ENCODE data around the gene KPNB1. TPM values are rescaled to one million over a fixed set of nuclear protein-coding genes. Genes with fewer than 3 reads are reported as not detected.

Gene KPNB1
- total RNA-seq, 1 donor from 2014 or later: 642 TPM

GRCh38 chr17:47665655-47666054 lies 15.9 kb downstream of the KPNB1 start:
- Mint-ChIP-seq H3K4me3 (no peak overlapping the region), H3K27ac (ENCODE audit: unreplicated experiment) (no peak overlapping the region), H3K36me3 (ENCODE audit: low read depth) (peaks cover 14% of the 10 kb centered on the region)

DNA sequence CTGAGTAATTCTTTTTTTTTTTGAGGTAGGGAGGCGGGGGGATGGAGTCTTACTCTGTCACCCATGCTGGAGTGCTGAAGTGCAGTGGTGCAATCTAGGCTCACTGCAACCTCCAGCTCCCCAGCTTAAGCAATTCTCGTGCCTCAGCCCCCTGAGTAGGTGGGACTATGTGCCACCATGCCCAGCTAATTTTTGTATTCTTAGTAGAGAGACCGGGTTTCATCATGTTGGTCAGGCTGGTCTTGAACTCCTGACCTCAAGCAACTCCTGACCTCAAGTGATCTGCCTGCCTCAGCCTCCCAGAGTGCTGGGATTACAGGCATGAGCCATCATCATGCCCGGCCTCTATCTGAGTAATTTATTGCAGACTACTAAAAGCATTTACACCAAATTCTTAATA lies 19.4 kb downstream of the KPNB1 start:
- H3K9me3 Mint-ChIP-seq: no peaks in the 10 kb centered on the region
- no peak for DNase-seq (ENCODE audit: low read depth, low spot score)
- H3K4me3 Mint-ChIP-seq: no peak overlapping the region
- H3K27me3 Mint-ChIP-seq (ENCODE audit: low read depth): no peaks in the 10 kb centered on the region
- no peak overlapping the region for H3K27ac Mint-ChIP-seq (ENCODE audit: unreplicated experiment)
- H3K36me3 Mint-ChIP-seq (ENCODE audit: low read depth): peaks cover 14% of the 10 kb centered on the region
- H3K4me1 Mint-ChIP-seq: peaks cover 5% of the 10 kb centered on the region
- TF ChIP-seq, protein P1, sequence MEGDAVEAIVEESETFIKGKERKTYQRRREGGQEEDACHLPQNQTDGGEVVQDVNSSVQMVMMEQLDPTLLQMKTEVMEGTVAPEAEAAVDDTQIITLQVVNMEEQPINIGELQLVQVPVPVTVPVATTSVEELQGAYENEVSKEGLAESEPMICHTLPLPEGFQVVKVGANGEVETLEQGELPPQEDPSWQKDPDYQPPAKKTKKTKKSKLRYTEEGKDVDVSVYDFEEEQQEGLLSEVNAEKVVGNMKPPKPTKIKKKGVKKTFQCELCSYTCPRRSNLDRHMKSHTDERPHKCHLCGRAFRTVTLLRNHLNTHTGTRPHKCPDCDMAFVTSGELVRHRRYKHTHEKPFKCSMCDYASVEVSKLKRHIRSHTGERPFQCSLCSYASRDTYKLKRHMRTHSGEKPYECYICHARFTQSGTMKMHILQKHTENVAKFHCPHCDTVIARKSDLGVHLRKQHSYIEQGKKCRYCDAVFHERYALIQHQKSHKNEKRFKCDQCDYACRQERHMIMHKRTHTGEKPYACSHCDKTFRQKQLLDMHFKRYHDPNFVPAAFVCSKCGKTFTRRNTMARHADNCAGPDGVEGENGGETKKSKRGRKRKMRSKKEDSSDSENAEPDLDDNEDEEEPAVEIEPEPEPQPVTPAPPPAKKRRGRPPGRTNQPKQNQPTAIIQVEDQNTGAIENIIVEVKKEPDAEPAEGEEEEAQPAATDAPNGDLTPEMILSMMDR (conservative IDR thresholded peaks at IDR 0.05): no peak

More at GRCh38 chr17:47665655-47666054, 15.9 kb downstream of the KPNB1 start:
- peaks cover 6% of the 10 kb centered on the region for H3K4me1 Mint-ChIP-seq
- DNase-seq (ENCODE audit: low read depth, low spot score): no peak
- H3K27me3 Mint-ChIP-seq (ENCODE audit: low read depth): no peaks in the 10 kb centered on the region
- H3K9me3 Mint-ChIP-seq: no peaks in the 10 kb centered on the region
- TF ChIP-seq, protein P1 (conservative IDR thresholded peaks at IDR 0.05): no peak

- TF ChIP-seq, protein P1 (conservative IDR thresholded peaks at IDR 0.05): no peak
- peaks cover 17% of the 10 kb centered on the region for H3K36me3 Mint-ChIP-seq (ENCODE audit: low read depth)
- no peaks in the 10 kb centered on the region for H3K9me3 Mint-ChIP-seq
- no peak overlapping the region for H3K4me3 Mint-ChIP-seq
- no peak overlapping the region for H3K27ac Mint-ChIP-seq (ENCODE audit: unreplicated experiment)
- no peaks in the 10 kb centered on the region for H3K4me1 Mint-ChIP-seq
- H3K27me3 Mint-ChIP-seq (ENCODE audit: low read depth): no peaks in the 10 kb centered on the region
- no peak for DNase-seq (ENCODE audit: low read depth, low spot score)
These were observed 20.3 kb downstream of the KPNB1 start for GRCh38 chr17:47670064-47670463.

- Mint-ChIP-seq H3K9me3 (no peaks in the 10 kb centered on the region), H3K36me3 (ENCODE audit: low read depth) (peaks cover 27% of the 10 kb centered on the region), H3K27ac (ENCODE audit: unreplicated experiment) (no peak overlapping the region), H3K27me3 (ENCODE audit: low read depth) (no peaks in the 10 kb centered on the region), H3K4me1 (no peaks in the 10 kb centered on the region), H3K4me3 (no peak overlapping the region)
- TF ChIP-seq, protein P1 (conservative IDR thresholded peaks at IDR 0.05): no peak
- DNase-seq (ENCODE audit: low read depth, low spot score): no peak
These were observed 24.8 kb downstream of the KPNB1 start for GRCh38 chr17:47674499-47674898.

DNA sequence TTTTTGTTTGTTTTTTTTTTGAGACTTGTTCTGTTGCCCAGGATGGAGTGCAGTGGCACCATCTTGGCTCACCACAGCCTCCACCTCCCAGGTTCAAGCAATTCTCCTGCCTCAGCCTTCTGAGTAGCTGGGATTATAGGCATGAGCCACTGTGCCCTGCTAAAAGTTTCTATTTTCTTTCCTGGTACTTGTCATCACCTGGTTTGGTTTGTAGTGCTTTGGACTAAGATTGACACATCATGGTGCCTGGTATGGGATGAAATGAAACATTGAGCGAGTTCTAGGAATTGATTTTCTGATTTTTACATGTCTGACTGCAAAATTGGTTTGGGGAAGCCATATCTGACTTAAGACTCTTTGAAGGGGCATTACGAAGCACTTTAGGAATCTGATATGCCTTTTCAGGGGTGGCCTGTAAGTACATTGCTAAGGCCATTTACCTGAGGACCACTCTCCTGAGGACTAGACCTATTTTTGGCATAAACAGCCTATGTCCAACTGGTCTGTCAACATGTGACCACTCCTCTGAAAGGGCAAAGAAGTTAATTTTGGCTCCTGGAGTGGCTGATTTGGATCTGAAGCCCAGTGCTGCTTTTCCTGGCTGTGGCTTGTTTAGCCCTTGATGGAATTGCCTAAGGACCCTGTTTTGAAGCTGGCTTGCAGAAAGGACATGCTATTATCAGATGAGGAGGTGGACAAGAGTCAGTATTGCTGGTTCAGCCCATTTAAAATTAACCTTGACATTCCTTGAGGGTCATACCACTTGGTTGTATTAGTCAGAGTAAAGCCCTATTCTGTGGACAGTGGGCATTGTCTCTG lies 25.9 kb downstream of the KPNB1 start:
- H3K36me3 Mint-ChIP-seq (ENCODE audit: low read depth): peaks cover 28% of the 10 kb centered on the region
- no peaks in the 10 kb centered on the region for H3K9me3 Mint-ChIP-seq
- H3K27ac Mint-ChIP-seq (ENCODE audit: unreplicated experiment): no peak overlapping the region
- TF ChIP-seq, protein P1 (conservative IDR thresholded peaks at IDR 0.05): no peak
- DNase-seq (ENCODE audit: low read depth, low spot score): no peak
- no peaks in the 10 kb centered on the region for H3K27me3 Mint-ChIP-seq (ENCODE audit: low read depth)
- H3K4me1 Mint-ChIP-seq: no peaks in the 10 kb centered on the region
- no peak overlapping the region for H3K4me3 Mint-ChIP-seq
